Measurements from ENCODE around the gene PRC1.

Gene PRC1

GRCh38 chr15:90959028-90959595, 35.2 kb downstream of the PRC1 start:
- DNase-seq (ENCODE audit: low read depth in 1 of 2, low spot score in 1 of 2) = no peak
- TF ChIP-seq JUND (IDR thresholded peaks at IDR 0.05; ENCODE audit: low read depth) = no peak
- in situ Hi-C loops (cut with HindIII; ENCODE audit: low pct_unique_long_range_greater_than_20kb, low sequenced_read_pairs) = no loop called here

- in situ Hi-C loops (cut with HindIII; ENCODE audit: low pct_unique_long_range_greater_than_20kb, low sequenced_read_pairs) = no loop called here
- DNase-seq (ENCODE audit: low read depth in 1 of 2, low spot score in 1 of 2) = no peak
- no peak for TF ChIP-seq JUND (IDR thresholded peaks at IDR 0.05; ENCODE audit: low read depth)
Measured at GRCh38 chr15:90957791-90958190, 36.5 kb downstream of the PRC1 start.

GRCh38 chr15:90957031-90957790, 37.1 kb downstream of the PRC1 start:
- no peak for DNase-seq (ENCODE audit: low read depth in 1 of 2, low spot score in 1 of 2)
- in situ Hi-C loops (cut with HindIII; ENCODE audit: low pct_unique_long_range_greater_than_20kb, low sequenced_read_pairs) = no loop called here
- no peak for TF ChIP-seq JUND (IDR thresholded peaks at IDR 0.05; ENCODE audit: low read depth)

GRCh38 chr15:90956274-90957030, 37.9 kb downstream of the PRC1 start:
- no peak for TF ChIP-seq JUND (IDR thresholded peaks at IDR 0.05; ENCODE audit: low read depth)
- in situ Hi-C loops (cut with HindIII; ENCODE audit: low pct_unique_long_range_greater_than_20kb, low sequenced_read_pairs) = no loop called here
- peak; percentile 74 to 92 for DNase-seq (ENCODE audit: low read depth in 1 of 2, low spot score in 1 of 2)

GRCh38 chr15:90955624-90956273, 38.6 kb downstream of the PRC1 start:
- no peak for TF ChIP-seq JUND (IDR thresholded peaks at IDR 0.05; ENCODE audit: low read depth)
- in situ Hi-C loops (cut with HindIII; ENCODE audit: low pct_unique_long_range_greater_than_20kb, low sequenced_read_pairs) = no loop called here
- DNase-seq (ENCODE audit: low read depth in 1 of 2, low spot score in 1 of 2) = peak in 1 of 2 experiments; percentile 64

- in situ Hi-C loops (cut with HindIII; ENCODE audit: low pct_unique_long_range_greater_than_20kb, low sequenced_read_pairs) = no loop called here
- no peak for TF ChIP-seq JUND (IDR thresholded peaks at IDR 0.05; ENCODE audit: low read depth)
Measured at GRCh38 chr15:90954712-90955623, 39.4 kb downstream of the PRC1 start, which contains the start of gene RCCD1. RCCD1 (plus strand) TSS chr15:90954884; CDS start chr15:90956735, 1,851 bp downstream.

GRCh38 chr15:90953947-90954711, 40.2 kb downstream of the PRC1 start:
- TF ChIP-seq JUND (IDR thresholded peaks at IDR 0.05; ENCODE audit: low read depth) = no peak
- DNase-seq (ENCODE audit: low read depth in 1 of 2, low spot score in 1 of 2) = no peak
- in situ Hi-C loops (cut with HindIII; ENCODE audit: low pct_unique_long_range_greater_than_20kb, low sequenced_read_pairs) = no loop called here

More at GRCh38 chr15:90954712-90955623, 39.4 kb downstream of the PRC1 start, which contains the start of gene RCCD1:
- DNase-seq (ENCODE audit: low read depth in 1 of 2, low spot score in 1 of 2) = peak; percentile 97 to 100

- in situ Hi-C loops (cut with HindIII; ENCODE audit: low pct_unique_long_range_greater_than_20kb, low sequenced_read_pairs) = no loop called here
Measured at GRCh38 chr15:90952901-90953677, 41.2 kb downstream of the PRC1 start.

GRCh38 chr15:90950676-90951075, 43.7 kb downstream of the PRC1 start:
- TF ChIP-seq JUND (IDR thresholded peaks at IDR 0.05; ENCODE audit: low read depth) = no peak
- in situ Hi-C loops (cut with HindIII; ENCODE audit: low pct_unique_long_range_greater_than_20kb, low sequenced_read_pairs) = no loop called here
- no peak for DNase-seq (ENCODE audit: low read depth in 1 of 2, low spot score in 1 of 2)

More at GRCh38 chr15:90952901-90953677, 41.2 kb downstream of the PRC1 start:
- no peak for DNase-seq (ENCODE audit: low read depth in 1 of 2, low spot score in 1 of 2)
- TF ChIP-seq JUND (IDR thresholded peaks at IDR 0.05; ENCODE audit: low read depth) = no peak

GRCh38 chr15:90949979-90950675, 44.2 kb downstream of the PRC1 start:
- in situ Hi-C loops (cut with HindIII; ENCODE audit: low pct_unique_long_range_greater_than_20kb, low sequenced_read_pairs) = no loop called here
- no peak for DNase-seq (ENCODE audit: low read depth in 1 of 2, low spot score in 1 of 2)
- TF ChIP-seq JUND (IDR thresholded peaks at IDR 0.05; ENCODE audit: low read depth) = no peak

All from T47D (cell line).